ENCODE results near the gene RPL19.
"Not testable (repeated sequence)": the region's sequence is repeated elsewhere in the genome, so short reads cannot be mapped to it uniquely, and the experiment has no call there.

RPL19 gene

DNA sequence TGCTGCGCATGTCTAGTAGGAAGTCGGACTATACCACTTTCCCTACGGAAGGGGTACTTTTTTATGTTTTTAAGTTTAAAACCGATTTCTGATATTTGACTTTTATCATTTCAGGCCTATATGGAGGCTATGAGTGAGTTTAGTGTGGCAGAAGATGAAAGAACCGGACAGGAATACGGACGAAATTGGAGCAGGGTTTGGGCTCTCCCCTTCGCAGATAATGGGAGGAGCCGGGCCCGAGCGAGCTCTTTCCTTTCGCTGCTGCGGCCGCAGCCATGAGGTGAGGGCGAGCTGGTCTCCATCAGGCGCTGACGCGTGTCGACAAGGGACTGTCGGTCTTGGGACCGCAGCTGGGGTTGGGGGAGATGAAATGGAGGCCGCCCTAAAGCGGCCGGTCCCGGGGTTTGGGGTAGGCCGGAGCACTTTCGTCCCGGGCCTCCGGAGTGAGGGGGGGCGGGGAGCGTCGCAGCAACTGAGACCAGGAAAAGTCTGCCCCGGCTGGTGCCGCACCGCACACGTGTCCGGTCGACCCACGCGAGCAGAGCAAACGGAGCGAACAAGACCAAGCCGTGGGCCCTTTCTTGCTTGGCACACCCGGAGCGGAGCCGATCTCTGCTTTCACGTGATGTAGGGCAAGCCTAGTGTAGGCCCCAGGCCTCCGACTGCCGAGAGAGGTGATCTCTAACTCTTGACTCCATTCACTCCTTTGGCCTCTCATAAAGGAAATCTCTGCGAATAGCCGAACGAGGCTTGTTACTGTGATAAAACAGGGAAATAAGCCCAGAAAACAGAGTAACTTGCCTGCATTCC is at the start of gene RPL19:
RPL19 (plus strand) TSS at position 214 of the 810 bp plus-strand sequence; CDS start at position 276, 62 bp downstream.
- DNase-seq (ENCODE audit: low spot score), result peak; percentile 95

DNA sequence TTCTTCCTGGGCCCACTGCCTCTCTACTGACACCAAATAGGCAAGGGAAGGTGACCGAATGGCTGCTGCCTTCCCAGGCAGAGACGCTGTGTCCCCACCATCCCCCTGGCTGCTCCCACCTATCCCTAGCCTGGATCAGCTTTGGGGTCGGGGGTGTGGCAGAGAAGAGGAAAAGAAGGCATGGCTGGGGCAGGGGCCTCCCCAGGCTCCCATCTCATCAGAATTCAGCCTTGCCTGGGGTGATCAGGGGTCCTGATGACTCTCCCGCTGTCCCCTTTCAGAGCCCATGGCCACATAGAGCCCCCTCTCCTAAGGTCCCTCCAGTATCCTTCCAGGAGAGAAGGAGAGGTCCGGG is 49.3 kb upstream of the RPL19 start:
- DNase-seq (ENCODE audit: low spot score), result no peak

DNA sequence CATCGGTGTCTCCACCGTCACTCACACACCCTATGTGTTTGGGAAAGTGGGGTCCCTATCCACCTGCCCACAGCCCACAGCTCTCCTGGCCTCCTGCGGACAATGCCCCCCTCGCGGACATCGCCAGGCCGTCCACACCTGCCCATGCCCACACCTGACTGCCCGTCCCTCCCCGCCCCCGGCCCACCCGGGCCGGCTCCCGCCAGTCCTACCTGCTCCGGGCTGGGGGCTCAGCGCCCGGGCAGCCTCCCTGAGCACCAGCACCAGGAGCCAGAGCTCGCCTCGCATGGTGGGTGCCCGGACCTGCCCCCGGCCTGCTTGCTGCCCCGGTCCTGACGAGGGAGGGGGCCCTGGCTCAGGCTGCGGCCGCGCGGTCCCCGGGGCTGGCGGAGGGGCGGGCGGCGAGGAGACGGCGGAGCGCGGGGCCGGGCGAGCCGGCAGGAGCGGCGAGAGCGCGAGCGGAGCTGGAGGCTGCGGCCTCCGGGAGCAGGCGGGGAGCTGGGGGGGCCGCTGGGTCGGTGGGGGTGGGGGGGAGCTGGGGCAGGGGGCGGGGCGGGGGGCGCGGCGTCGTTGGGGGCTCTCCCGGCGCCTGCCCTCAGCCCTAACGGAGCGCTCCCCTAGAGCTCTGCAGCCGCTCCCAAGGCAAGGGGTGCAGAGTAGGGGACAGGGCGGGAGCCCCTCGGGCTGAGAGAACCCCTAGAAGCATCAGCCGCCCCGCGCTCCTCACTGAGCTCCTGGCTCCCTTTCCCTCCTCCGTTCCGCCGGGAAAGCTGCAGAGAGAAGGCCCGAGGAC is 48.7 kb upstream of the RPL19 start, which contains the start of gene PLXDC1:
PLXDC1 (minus strand) TSS at position 488 of the 793 bp plus-strand sequence; CDS start at position 288, 200 bp downstream.
- no peak for DNase-seq (ENCODE audit: low spot score)

DNA sequence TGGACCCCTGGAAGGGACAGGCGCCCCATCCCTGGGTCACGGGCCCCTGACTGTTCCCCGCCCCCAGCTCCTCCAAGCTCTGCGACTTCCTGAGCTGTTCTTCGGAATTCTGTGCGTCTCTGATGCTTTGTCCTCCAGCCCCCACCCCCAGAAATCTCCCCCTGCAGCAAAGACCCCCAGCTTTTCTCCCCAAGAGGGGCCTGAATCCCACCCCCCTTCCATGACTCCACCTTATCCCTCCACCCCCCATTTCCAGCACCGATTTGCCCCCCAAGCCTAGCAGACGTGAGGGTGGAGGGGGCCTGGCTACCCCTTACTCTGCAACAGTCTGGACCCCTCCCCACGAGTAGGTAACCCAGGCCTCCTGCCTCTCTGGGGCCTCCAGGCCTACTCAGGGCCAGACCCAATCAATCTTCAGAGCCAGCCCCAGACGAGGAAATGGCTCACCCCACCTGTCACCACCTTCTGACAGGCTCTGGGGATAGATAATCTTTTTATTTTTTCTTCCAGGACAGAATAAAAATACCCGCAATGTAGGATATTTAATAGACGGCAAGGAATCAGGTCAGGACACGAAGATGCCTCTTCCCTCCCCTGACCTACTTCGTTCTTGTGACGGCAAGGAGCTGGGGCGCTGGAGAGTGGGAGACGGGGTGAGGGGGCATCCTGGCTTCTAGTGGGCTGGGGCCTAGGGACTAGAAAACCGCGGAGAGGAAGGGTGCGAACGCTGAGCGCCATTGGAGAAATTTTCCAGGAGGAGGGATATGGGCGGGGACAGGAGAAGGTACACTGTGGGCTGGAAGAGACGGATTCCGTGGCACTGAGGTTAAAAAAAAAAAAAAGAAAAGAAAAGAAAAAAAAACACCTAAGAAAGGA is 47.9 kb upstream of the RPL19 start:
- peak; percentile 73 for DNase-seq (ENCODE audit: low spot score)

DNA sequence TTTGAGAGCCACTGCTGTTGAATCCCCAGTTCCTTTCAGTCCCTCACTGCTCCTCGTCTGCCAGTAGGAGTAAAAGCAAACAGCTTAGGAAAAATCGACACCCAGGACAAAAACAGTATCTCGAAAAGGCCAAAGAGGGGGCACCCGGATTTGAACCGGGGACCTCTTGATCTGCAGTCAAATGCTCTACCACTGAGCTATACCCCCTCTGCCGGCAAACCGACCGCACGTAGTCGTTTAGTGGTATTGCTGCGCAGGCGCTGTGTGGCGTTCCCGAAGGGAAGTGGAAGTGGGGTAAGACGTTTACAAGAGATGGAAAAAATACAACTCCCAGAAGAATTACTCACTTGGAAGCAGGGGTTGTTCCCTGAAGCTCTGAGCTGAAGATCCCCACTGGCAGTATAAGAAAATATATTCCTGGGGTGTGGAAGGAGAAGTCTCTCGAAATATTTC is 46.5 kb upstream of the RPL19 start:
- peak; percentile 87 for DNase-seq (ENCODE audit: low spot score)

DNA sequence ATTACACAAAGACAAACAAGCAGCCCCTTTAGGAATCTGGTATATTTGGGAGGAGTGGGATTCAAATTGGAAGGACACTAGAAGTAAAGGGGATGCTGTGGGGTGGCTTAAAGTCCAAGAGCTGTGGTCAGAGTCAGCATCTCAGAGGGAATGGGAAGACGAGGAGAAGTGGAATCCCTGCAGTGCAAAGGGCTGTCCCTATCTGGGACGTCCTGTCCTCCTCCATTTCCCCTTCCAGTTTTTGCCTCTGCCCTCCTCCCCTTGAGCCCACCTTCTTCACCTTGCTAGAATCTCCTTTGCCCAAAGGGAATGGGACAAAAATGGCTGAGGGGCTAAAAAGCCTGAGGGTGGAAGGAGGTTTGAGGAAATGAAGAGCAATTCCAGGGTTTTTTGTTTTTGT is 44.4 kb upstream of the RPL19 start:
- DNase-seq (ENCODE audit: low spot score), result no peak

DNA sequence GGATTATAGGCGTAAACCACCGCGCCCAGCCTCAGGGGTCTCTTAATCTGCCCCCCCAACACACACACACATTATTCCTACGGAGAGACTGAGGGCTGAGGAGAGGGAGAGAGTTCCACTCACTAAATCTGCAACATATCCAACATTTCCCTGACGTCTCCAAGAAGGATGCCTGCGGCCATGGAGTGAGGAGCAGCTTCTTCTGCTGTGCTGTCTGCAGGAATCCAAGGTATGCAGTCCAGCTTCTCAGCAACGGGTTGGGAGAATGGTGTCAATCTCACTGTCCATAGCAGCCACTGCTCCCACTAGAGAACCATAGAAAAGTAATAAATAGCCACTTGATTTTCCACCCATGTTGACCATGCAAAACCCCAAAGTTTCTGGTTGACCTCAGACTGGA is 43.6 kb upstream of the RPL19 start:
- DNase-seq (ENCODE audit: low spot score), result no peak

DNA sequence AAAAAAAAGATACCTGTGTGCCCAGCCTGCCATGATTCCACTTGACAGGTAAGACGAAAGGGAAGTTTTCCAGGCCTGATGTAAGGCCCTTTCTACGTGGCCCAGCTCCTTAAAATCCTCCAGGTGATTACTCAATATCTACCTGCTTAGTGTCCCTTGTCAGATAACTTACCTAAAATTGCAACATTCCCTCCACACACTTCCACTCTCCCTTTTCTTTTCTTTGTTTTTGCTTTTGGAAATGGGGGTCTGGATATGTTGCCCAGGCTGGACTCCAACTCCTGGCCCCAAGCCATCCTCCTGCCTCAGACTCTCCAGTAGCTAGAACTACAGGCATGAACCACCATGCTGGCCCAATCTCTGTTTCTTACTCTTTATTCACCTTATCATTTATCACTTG is 41.5 kb upstream of the RPL19 start:
- DNase-seq (ENCODE audit: low spot score), result no peak

DNA sequence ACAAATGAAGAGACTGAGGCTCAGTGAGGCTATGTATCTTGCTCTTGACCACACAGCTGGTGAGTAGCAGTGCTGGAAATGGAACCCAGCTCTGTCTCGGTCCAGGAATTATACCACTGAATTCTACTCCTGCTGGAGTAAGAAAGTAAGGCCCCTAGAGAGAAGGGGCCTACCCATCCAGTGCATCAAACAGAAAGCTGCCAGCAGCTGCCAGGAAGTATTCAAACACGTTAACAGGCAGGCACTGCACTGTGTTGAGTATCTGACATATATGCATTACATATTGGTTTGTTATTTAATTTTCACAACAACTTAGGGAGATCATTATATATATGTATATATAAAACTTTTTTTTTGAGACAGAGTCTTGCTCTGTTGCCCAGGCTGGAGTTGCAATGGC is 38.1 kb upstream of the RPL19 start:
- DNase-seq (ENCODE audit: low spot score), result no peak

DNA sequence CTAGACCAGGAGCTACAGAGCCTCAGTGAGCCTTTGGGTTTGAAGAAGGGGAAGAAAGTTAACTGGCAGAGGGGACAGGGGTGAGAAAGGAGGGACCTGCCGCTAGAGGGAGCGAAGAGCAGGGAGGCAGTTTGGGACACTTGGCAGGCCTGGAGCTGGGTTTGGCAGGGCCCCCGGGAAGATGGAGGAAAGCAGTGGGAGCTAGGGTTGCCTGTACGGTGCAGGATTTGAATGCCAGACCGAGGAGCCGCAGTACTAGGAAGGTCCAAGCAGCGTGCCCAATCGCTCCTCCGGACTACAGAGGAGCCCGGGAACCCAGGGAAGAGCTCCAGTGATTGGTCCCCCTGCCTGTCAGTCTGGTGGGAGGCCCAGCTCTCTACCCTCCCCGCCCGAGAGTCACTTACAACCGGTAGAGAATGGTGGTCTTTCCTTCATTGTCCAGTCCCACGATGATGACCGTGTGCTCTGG is 35.4 kb upstream of the RPL19 start:
- peak; percentile 93 for DNase-seq (ENCODE audit: low spot score)

DNA sequence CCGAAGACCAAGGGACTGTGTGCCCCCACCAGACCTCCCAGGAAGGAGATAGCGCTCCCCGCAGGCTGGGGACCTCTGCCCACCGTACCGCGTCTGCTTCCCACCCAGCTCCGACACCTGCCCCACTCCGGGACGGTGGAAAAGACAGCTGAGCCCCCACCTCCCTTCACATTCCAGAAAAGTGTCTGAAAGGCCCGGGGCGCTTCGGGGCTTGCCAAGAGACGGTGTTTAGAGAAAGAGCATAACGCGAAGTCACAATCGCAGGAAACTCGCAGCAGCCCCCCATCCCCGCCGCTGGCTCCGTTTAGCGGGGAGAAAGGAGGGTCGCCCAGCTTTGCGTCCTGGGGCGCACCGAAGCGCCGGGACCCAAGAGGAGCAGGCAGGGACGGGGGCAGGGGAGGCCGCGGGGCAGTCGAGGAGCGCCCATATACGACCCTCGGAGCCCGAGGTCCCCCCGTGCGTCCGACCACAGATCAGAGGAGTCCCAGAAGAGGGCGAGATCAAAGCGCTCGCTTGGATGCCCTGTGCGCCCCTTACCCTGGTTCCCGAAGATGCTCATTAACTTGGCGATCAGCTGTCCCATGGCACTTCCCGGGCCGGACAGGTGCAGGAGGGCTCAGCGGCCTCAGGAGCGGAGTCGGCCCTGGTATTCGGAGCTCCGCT is 34.8 kb upstream of the RPL19 start:
- DNase-seq (ENCODE audit: low spot score), result no peak

DNA sequence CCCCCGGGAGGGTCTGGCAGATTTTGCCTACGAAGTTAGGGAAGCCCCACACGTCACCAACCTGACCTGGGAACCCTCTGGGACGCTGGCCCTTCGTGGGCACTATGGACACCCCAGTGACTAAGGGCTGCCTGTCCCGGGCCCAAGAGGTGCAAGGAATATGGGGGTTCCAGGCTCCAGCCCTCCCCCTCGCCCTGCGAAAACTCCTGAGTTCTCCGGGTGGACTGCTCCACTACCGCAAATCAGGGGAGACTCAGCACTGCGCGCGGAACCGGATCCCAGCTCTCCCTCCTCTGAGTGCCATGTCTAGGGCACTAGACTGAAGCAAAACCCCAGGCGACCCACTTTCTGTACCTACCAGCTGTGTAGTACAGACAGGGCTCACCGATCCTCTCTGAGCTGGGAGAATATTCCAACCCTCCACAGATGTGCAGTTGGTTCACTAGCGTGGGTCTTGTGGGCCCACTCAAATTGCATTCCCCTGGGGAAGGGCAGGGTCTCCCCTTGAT is 34.2 kb upstream of the RPL19 start, which contains the start of gene ARL5C:
ARL5C (minus strand) TSS at position 321 of the 509 bp plus-strand sequence. CDS start 401 bp downstream, outside the sequence.
- DNase-seq (ENCODE audit: low spot score), result no peak

DNA sequence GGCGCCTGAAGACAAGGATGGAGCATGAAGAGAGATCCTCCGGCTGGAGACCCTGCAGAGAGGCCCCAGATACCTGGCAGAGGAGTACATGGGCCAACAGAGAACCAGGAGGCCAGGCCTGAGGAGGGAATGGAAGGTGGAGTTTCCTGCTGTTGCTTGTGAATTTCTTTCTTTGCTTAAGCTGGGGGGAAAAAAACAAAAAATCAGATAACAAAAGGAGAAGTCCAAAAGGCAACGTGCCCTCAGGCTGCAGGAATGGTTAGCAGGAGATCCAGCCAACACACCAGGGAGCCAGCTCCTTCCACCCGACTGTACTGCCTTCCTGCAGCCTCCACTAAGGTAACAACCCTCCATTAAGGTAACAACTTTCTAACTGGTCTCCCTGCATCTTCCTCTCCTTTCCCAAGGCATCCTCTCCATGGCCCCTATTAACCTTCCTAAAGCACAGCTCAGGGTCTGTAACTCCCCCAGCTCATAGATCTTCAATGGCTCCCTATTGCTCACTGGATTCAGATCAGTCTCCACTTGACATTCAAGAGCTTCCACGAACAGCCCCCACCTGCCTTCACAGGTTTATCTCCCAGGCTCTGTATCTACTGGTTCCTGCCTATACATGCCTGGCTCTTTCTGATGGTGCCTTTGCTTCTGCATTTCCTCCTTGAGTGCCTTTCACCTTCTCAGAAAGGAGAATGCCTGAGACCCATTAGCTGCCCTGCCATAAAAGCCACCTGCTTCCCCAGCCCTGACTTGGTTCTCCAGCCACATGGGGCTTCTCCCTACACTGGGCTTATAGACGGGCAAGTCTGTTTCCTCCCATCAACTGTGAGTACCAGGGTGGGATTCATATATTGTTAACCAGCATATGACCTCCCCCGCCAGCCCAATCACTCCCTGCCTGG is 33.4 kb upstream of the RPL19 start:
- DNase-seq (ENCODE audit: low spot score), result no peak

DNA sequence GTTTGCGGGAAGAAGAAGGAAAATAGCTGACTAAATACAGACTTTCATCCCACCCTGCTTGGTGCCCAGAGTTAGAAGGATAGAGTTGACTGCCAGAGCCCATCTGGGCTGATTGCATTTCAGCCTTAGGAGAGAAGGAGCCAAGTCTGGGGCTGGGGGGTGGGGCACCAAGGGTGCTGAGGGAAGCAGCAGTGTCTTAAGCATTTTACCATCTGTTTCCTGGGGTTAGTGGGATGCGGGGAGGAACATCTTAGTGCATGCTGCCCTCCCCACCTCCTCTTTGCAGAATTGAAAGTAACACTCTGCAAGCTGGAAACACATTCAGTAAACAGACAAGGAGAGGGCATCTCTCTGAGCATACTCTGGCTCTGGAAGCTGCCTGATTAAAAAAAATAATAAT is 32.6 kb upstream of the RPL19 start:
- peak; percentile 88 for DNase-seq (ENCODE audit: low spot score)

DNA sequence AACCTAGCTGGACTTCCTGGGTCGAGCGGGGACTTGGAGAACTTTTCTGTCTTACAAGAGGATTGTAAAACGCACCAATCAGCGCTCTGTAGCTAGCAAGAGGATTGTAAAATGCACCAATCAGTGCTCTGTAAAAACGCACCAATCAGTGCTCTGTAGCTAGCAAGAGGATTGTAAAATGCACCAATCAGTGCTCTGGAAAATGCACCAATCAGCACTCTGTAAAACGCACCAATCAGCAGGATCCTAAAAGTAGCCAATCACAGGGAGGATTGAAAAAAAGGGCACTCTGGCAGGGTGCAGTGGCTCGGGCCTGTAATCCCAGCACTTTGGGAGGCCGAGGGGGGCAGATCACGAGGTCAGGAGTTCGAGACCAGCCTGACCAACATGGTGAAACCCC is 31.6 kb upstream of the RPL19 start:
- DNase-seq (ENCODE audit: low spot score), result not testable (repeated sequence)

DNA sequence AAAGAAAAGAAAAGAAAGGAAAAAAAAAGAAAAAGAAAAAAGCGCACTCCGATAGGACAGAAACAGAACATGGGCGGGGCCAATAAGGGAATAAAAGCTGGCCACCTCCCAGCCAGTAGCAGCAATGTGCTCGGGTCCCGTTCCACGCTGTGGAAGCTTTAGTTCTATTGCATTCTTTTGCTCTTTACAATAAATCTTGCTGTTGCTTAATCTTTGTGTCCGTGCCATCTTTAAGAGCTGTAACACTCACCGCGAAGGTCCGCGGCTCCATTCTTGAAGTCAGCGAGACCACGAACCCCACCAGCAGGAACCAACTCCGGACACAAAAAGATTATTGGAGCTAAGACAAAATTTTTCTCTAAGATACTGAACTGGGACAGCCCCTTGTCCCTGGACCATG is 31.0 kb upstream of the RPL19 start:
- DNase-seq (ENCODE audit: low spot score), result no peak

DNA sequence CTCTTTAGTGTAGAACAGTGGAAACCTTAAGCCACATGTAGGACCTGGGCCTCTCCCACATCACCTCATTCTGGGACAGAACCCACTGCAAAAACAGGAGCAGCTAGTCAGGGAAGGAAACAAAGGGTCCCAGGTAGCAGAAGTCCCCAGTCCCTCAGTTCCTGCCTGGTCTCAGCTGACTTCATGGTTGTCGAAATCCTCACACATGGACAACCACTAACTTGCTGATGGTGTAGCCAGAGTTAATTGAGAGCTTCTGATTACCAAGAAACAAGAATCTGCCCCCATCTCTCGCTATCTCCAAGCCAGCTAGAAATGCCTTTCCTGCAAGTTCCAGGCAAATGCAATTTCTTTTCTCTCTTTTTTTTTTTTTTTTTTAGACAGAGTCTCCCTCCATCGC is 30.6 kb upstream of the RPL19 start:
- no peak for DNase-seq (ENCODE audit: low spot score)

DNA sequence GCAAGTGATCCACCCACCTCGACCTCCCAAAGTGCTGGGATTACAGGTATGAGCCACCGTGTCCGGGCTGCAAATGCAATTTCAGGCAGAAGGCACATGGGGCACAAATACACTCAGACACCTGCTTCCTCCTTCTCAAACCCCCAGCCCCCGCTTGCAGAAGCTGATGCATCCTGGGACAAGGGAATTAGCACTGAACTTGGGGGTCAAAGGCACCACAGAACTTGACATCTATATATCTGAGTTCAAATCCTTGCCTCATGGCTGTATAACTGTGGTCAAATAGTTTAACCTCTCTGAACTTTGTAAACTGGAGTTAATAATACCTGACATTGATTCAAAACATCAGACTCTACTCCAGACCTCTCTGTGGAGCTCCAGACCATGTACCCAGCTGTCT is 30.0 kb upstream of the RPL19 start:
- DNase-seq (ENCODE audit: low spot score), result no peak

DNA sequence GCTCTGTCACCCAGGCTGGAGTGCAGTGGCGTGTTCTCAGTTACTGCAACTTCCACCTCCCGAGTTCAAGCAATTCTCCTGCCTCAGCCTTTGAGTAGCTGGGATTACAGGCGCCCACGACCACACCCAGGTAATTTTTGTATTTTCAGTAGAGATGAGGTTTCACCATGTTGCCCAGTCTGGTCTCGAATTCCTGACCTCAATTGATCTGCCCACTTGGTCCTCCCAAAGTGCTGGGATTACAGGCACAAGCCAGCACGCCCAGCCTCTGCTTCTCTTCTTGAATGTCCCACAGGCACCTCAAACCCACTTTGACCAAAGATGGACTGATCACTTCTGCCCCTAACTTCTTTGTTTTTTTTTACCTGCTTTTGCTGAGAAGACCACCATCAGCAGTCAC is 29.5 kb upstream of the RPL19 start:
- no peak for DNase-seq (ENCODE audit: low spot score)

DNA sequence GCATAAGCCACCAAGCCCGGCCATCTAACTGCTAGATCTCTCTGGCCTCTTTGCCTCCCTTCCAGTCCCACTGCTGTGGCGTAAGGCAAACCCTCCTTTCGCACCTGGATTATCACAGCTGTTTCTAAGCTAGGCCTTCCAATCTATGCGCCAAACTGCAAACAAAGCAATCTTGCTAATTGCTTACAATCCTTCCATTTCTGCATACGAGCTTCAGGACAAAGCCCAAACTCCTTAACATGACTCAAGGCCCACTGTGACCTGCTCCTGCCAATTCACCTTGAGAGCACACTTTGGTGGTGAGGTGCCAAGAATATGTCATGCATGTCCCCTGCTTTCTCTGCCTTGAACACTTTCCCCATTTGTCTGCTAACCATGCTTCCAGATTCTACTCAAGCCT is 28.1 kb upstream of the RPL19 start:
- DNase-seq (ENCODE audit: low spot score), result no peak
